ENCODE measurements around the gene NYNRIN.

NYNRIN gene

GRCh38 chr14:24417832-24418491 is 19.2 kb downstream of the NYNRIN start:
- Histone ChIP-seq H3K4ac (ENCODE audit: low read length) (no peak overlapping the region), H4K8ac (ENCODE audit: low read depth, low read length) (no peak overlapping the region), H2BK5ac (ENCODE audit: low read length) (no peak overlapping the region), H2BK120ac (ENCODE audit: low read depth, low read length) (no peak overlapping the region), H3K4me1 (ENCODE audit: control insufficient read depth in 2 of 2, insufficient read depth in 1 of 2, low read depth in 1 of 2, low read length in 2 of 2) (no peaks in the 10 kb centered on the region), H3K27ac (replicated peaks; ENCODE audit: low read length) (no peak overlapping the region), H3K27me3 (ENCODE audit: control insufficient read depth in 3 of 3, insufficient read depth in 3 of 3, low read depth in 1 of 3, low read length in 3 of 3) (peaks cover 0 to 42% (median 0%) of the 10 kb centered on the region in 3 experiments), H3K23ac (ENCODE audit: low read depth, low read length, poor library complexity) (no peak overlapping the region), H3K36me3 (replicated peaks in 1 of 2; ENCODE audit: control insufficient read depth in 2 of 2, insufficient read depth in 2 of 2, low read length in 2 of 2) (peaks cover 0 to 7% of the 10 kb centered on the region in 2 donors), H2BK15ac (ENCODE audit: low read length) (no peak overlapping the region), H3K14ac (ENCODE audit: low read length) (no peak overlapping the region), H2BK12ac (ENCODE audit: low read length) (no peak overlapping the region), H2AK5ac (ENCODE audit: low read depth, low read length) (no peak overlapping the region), H4K91ac (ENCODE audit: low read depth, low read length, poor library complexity) (no peak overlapping the region), H3K79me1 (ENCODE audit: low read depth, low read length) (no peaks in the 10 kb centered on the region), H3K9ac (ENCODE audit: low read depth, low read length, poor library complexity) (no peak overlapping the region), H2AFZ (ENCODE audit: low read length) (no peak overlapping the region), H3K4me3 (ENCODE audit: low read length in 2 of 2) (no peak overlapping the region), H3K4me2 (ENCODE audit: insufficient read depth, low read length, poor library complexity, severe bottlenecking) (no peak overlapping the region), H3K9me3 (replicated peaks in 1 of 2; ENCODE audit: control insufficient read depth in 2 of 2, insufficient read depth in 1 of 2, low read depth in 1 of 2, low read length in 2 of 2) (no peaks in the 10 kb centered on the region), H3K18ac (ENCODE audit: low read length) (no peak overlapping the region)
- no CpG with 5 or more reads among the region's 6 CpGs for WGBS, 2 donors (ENCODE audit: extremely low coverage in 2 of 2, insufficient read length in 2 of 2, insufficient replicate concordance in 1 of 2)
- DNase-seq (ENCODE audit: low spot score) = no peak

GRCh38 chr14:24418492-24418873 is 19.7 kb downstream of the NYNRIN start:
- Histone ChIP-seq H3K4me2 (ENCODE audit: insufficient read depth, low read length, poor library complexity, severe bottlenecking) (no peak overlapping the region), H4K8ac (ENCODE audit: low read depth, low read length) (no peak overlapping the region), H2AK5ac (ENCODE audit: low read depth, low read length) (no peak overlapping the region), H3K36me3 (replicated peaks in 1 of 2; ENCODE audit: control insufficient read depth in 2 of 2, insufficient read depth in 2 of 2, low read length in 2 of 2) (peaks cover 0 to 3% of the 10 kb centered on the region in 2 donors), H4K91ac (ENCODE audit: low read depth, low read length, poor library complexity) (no peak overlapping the region), H2AFZ (ENCODE audit: low read length) (no peak overlapping the region), H3K79me1 (ENCODE audit: low read depth, low read length) (no peaks in the 10 kb centered on the region), H2BK12ac (ENCODE audit: low read length) (no peak overlapping the region), H3K18ac (ENCODE audit: low read length) (no peak overlapping the region), H3K27ac (replicated peaks; ENCODE audit: low read length) (no peak overlapping the region), H2BK5ac (ENCODE audit: low read length) (no peak overlapping the region), H3K14ac (ENCODE audit: low read length) (no peak overlapping the region), H3K4me1 (ENCODE audit: control insufficient read depth in 2 of 2, insufficient read depth in 1 of 2, low read depth in 1 of 2, low read length in 2 of 2) (no peaks in the 10 kb centered on the region), H2BK120ac (ENCODE audit: low read depth, low read length) (no peak overlapping the region), H3K9ac (ENCODE audit: low read depth, low read length, poor library complexity) (no peak overlapping the region), H3K27me3 (ENCODE audit: control insufficient read depth in 3 of 3, insufficient read depth in 3 of 3, low read depth in 1 of 3, low read length in 3 of 3) (peaks cover 0 to 44% (median 0%) of the 10 kb centered on the region in 3 experiments), H3K23ac (ENCODE audit: low read depth, low read length, poor library complexity) (no peak overlapping the region), H3K4ac (ENCODE audit: low read length) (no peak overlapping the region), H2BK15ac (ENCODE audit: low read length) (no peak overlapping the region), H3K4me3 (ENCODE audit: low read length in 2 of 2) (no peak overlapping the region), H3K9me3 (replicated peaks in 1 of 2; ENCODE audit: control insufficient read depth in 2 of 2, insufficient read depth in 1 of 2, low read depth in 1 of 2, low read length in 2 of 2) (no peaks in the 10 kb centered on the region)
- DNase-seq (ENCODE audit: low spot score) = no peak
- no CpG with 5 or more reads among the region's 6 CpGs for WGBS, 2 donors (ENCODE audit: extremely low coverage in 2 of 2, insufficient read length in 2 of 2, insufficient replicate concordance in 1 of 2)

GRCh38 chr14:24422261-24422660 is 23.5 kb downstream of the NYNRIN start:
- no CpG with 5 or more reads among the region's 4 CpGs for WGBS, 2 donors (ENCODE audit: extremely low coverage in 2 of 2, insufficient read length in 2 of 2, insufficient replicate concordance in 1 of 2)

GRCh38 chr14:24422694-24423601 is 24.1 kb downstream of the NYNRIN start:
- Histone ChIP-seq H2BK120ac (ENCODE audit: low read depth, low read length) (no peak overlapping the region), H3K4ac (ENCODE audit: low read length) (no peak overlapping the region), H3K18ac (ENCODE audit: low read length) (no peak overlapping the region), H3K27me3 (ENCODE audit: control insufficient read depth in 3 of 3, insufficient read depth in 3 of 3, low read depth in 1 of 3, low read length in 3 of 3) (peaks cover 0 to 71% (median 3%) of the 10 kb centered on the region in 3 experiments), H2BK12ac (ENCODE audit: low read length) (no peak overlapping the region), H3K4me2 (ENCODE audit: insufficient read depth, low read length, poor library complexity, severe bottlenecking) (no peak overlapping the region), H3K9me3 (replicated peaks in 1 of 2; ENCODE audit: control insufficient read depth in 2 of 2, insufficient read depth in 1 of 2, low read depth in 1 of 2, low read length in 2 of 2) (no peaks in the 10 kb centered on the region), H3K27ac (replicated peaks; ENCODE audit: low read length) (no peak overlapping the region), H2AFZ (ENCODE audit: low read length) (no peak overlapping the region), H3K36me3 (replicated peaks in 1 of 2; ENCODE audit: control insufficient read depth in 2 of 2, insufficient read depth in 2 of 2, low read length in 2 of 2) (no peaks in the 10 kb centered on the region), H4K8ac (ENCODE audit: low read depth, low read length) (no peak overlapping the region), H3K14ac (ENCODE audit: low read length) (no peak overlapping the region), H3K79me1 (ENCODE audit: low read depth, low read length) (no peaks in the 10 kb centered on the region), H2AK5ac (ENCODE audit: low read depth, low read length) (no peak overlapping the region), H3K9ac (ENCODE audit: low read depth, low read length, poor library complexity) (no peak overlapping the region), H3K23ac (ENCODE audit: low read depth, low read length, poor library complexity) (no peak overlapping the region), H4K91ac (ENCODE audit: low read depth, low read length, poor library complexity) (no peak overlapping the region), H2BK15ac (ENCODE audit: low read length) (no peak overlapping the region), H3K4me1 (ENCODE audit: control insufficient read depth in 2 of 2, insufficient read depth in 1 of 2, low read depth in 1 of 2, low read length in 2 of 2) (no peaks in the 10 kb centered on the region), H3K4me3 (ENCODE audit: low read length in 2 of 2) (no peak overlapping the region), H2BK5ac (ENCODE audit: low read length) (no peak overlapping the region)
- WGBS, 2 donors (ENCODE audit: extremely low coverage in 2 of 2, insufficient read length in 2 of 2, insufficient replicate concordance in 1 of 2) = no CpG with 5 or more reads among the region's 12 CpGs
- DNase-seq (ENCODE audit: low spot score) = no peak

More at GRCh38 chr14:24422261-24422660, 23.5 kb downstream of the NYNRIN start:
- no peak overlapping the region for H4K8ac ChIP-seq (ENCODE audit: low read depth, low read length)
- no peak overlapping the region for H3K4me3 ChIP-seq (ENCODE audit: low read length in 2 of 2)
- H3K79me1 ChIP-seq (ENCODE audit: low read depth, low read length) = no peaks in the 10 kb centered on the region
- no peak overlapping the region for H3K27ac ChIP-seq (replicated peaks; ENCODE audit: low read length)
- DNase-seq (ENCODE audit: low spot score) = no peak
- H3K27me3 ChIP-seq (ENCODE audit: control insufficient read depth in 3 of 3, insufficient read depth in 3 of 3, low read depth in 1 of 3, low read length in 3 of 3) = peaks cover 0 to 71% (median 3%) of the 10 kb centered on the region in 3 experiments
- H2BK15ac ChIP-seq (ENCODE audit: low read length) = no peak overlapping the region
- no peak overlapping the region for H3K4me2 ChIP-seq (ENCODE audit: insufficient read depth, low read length, poor library complexity, severe bottlenecking)
- H2AFZ ChIP-seq (ENCODE audit: low read length) = no peak overlapping the region
- H3K23ac ChIP-seq (ENCODE audit: low read depth, low read length, poor library complexity) = no peak overlapping the region
- H2AK5ac ChIP-seq (ENCODE audit: low read depth, low read length) = no peak overlapping the region
- no peak overlapping the region for H2BK12ac ChIP-seq (ENCODE audit: low read length)
- H3K9ac ChIP-seq (ENCODE audit: low read depth, low read length, poor library complexity) = no peak overlapping the region
- no peak overlapping the region for H2BK120ac ChIP-seq (ENCODE audit: low read depth, low read length)
- no peak overlapping the region for H3K18ac ChIP-seq (ENCODE audit: low read length)
- H3K4ac ChIP-seq (ENCODE audit: low read length) = no peak overlapping the region
- no peak overlapping the region for H3K14ac ChIP-seq (ENCODE audit: low read length)
- no peaks in the 10 kb centered on the region for H3K9me3 ChIP-seq (replicated peaks in 1 of 2; ENCODE audit: control insufficient read depth in 2 of 2, insufficient read depth in 1 of 2, low read depth in 1 of 2, low read length in 2 of 2)
- no peak overlapping the region for H2BK5ac ChIP-seq (ENCODE audit: low read length)
- H4K91ac ChIP-seq (ENCODE audit: low read depth, low read length, poor library complexity) = no peak overlapping the region
- H3K36me3 ChIP-seq (replicated peaks in 1 of 2; ENCODE audit: control insufficient read depth in 2 of 2, insufficient read depth in 2 of 2, low read length in 2 of 2) = no peaks in the 10 kb centered on the region
- H3K4me1 ChIP-seq (ENCODE audit: control insufficient read depth in 2 of 2, insufficient read depth in 1 of 2, low read depth in 1 of 2, low read length in 2 of 2) = no peaks in the 10 kb centered on the region
